Cardiac muscle cell (in vitro differentiated cells and primary cell): ENCODE results near the gene AMMECR1L. TPM values are rescaled to one million over a fixed set of nuclear protein-coding genes. Genes with fewer than 3 reads are reported as not detected.

Source experiments
- DNase-seq, 2 donors: peaks; one replicate each; pipeline versions ENCODE4 v3.0.0 to v3.0.0-alpha.2; 2010 to 2017; ENCODE audit warnings: low read depth in 1 of 2, low spot score in 1 of 2
- H3K27ac ChIP-seq: fragments of 200-600 bp; sonication (generic); 2 replicates; pipeline ENCODE4 v1.5.1; 2016
- H3K27me3 ChIP-seq: fragments of 200-600 bp; sonication (generic); 2 replicates; pipeline ENCODE4 v1.6.0; 2016; ENCODE audit warnings: control low read depth
- H3K36me3 ChIP-seq: fragments of 200-600 bp; sonication (generic); 2 replicates; pipeline ENCODE4 v1.5.1; 2016; ENCODE audit warnings: control low read depth
- H3K4me1 ChIP-seq: fragments of 200-600 bp; sonication (generic); 2 replicates; pipeline ENCODE4 v1.8.1; 2017; ENCODE audit warnings: low read depth, mild to moderate bottlenecking, mixed run types
- H3K4me3 ChIP-seq: fragments of 200-600 bp; sonication (generic); 2 replicates; pipeline ENCODE4 v1.5.1; 2016; ENCODE audit warnings: mild to moderate bottlenecking
- H3K9me3 ChIP-seq: fragments of 200-600 bp; sonication (generic); 2 replicates; pipeline ENCODE4 v1.5.1; 2017; ENCODE audit warnings: low read depth, mild to moderate bottlenecking, control low read depth
- polyA plus RNA-seq: library from polyadenylated mRNA; unstranded; fragments of >200 nt; fragmentation: Nextera tagmentation; extraction: Ambion mirVana; gene quantifications from 2 replicates; pipeline ENCODE4 v1.2.1, GENCODE V29; 2016
- total RNA-seq: library from RNA; depleted of rRNA; stranded (reverse); fragments of >200 nt; gene quantifications from 2 replicates; pipeline ENCODE4 v1.2.3, GENCODE V29; 2016
- TF ChIP-seq, protein P1 (sequence below): IDR thresholded peaks from 2 replicates; pipeline ENCODE4 v1.5.1; 2012; ENCODE audit warnings: low read depth, mild to moderate bottlenecking, low read length

The AMMECR1L gene
- total and polyA plus RNA-seq, 2 experiments from 2014 or later, result 6.6 to 10.3 TPM

DNA sequence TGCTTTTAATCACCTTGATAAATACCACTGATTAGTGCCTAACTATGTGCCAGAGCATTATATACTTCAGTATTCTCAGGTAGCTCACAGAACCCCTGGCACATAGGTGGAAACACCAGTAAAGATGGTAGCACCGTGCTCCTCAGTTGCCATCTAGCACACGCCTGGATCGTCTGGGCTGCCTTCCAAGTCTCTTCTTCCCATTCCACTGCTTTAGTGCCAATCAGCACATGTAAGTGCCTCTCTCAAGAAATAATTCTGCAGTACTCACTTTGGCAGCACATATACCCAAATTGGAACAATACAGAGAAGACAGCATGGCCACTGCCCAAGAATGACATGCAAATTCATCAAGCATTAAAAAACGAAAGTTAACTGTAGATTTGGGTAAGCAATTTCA is 40.8 kb downstream of the AMMECR1L start:
- Histone ChIP-seq H3K36me3 (peaks cover 29% of the 10 kb centered on the region), H3K27ac (no peak overlapping the region), H3K27me3 (no peaks in the 10 kb centered on the region), H3K4me3 (no peak overlapping the region), H3K9me3 (no peaks in the 10 kb centered on the region), H3K4me1 (no peaks in the 10 kb centered on the region)
- DNase-seq, result no peak
- TF ChIP-seq, protein P1, sequence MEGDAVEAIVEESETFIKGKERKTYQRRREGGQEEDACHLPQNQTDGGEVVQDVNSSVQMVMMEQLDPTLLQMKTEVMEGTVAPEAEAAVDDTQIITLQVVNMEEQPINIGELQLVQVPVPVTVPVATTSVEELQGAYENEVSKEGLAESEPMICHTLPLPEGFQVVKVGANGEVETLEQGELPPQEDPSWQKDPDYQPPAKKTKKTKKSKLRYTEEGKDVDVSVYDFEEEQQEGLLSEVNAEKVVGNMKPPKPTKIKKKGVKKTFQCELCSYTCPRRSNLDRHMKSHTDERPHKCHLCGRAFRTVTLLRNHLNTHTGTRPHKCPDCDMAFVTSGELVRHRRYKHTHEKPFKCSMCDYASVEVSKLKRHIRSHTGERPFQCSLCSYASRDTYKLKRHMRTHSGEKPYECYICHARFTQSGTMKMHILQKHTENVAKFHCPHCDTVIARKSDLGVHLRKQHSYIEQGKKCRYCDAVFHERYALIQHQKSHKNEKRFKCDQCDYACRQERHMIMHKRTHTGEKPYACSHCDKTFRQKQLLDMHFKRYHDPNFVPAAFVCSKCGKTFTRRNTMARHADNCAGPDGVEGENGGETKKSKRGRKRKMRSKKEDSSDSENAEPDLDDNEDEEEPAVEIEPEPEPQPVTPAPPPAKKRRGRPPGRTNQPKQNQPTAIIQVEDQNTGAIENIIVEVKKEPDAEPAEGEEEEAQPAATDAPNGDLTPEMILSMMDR, result no peak

DNA sequence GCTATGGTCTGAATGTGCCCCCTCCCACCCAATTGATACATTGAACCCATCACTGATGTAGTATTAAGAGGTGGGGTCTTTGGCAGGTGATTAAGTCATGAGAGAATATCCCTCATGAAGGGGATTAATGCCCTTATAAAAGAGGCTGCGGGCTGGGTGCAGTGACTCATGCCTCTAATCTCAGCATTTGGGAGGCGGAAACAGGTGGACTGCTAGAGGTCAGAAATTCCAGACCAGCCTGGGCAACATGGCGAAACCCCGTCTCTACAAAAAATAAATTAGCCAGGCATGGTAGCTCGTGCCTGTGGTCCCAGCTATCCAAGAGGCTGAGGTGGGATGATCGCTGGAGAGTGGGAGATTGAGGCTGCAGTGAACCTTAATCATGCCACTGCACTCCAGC is 42.1 kb downstream of the AMMECR1L start:
- Histone ChIP-seq H3K9me3 (no peaks in the 10 kb centered on the region), H3K4me1 (no peaks in the 10 kb centered on the region), H3K4me3 (no peak overlapping the region), H3K27ac (no peak overlapping the region), H3K27me3 (no peaks in the 10 kb centered on the region), H3K36me3 (peaks cover 18% of the 10 kb centered on the region)
- TF ChIP-seq, protein P1, result no peak
- no peak for DNase-seq

DNA sequence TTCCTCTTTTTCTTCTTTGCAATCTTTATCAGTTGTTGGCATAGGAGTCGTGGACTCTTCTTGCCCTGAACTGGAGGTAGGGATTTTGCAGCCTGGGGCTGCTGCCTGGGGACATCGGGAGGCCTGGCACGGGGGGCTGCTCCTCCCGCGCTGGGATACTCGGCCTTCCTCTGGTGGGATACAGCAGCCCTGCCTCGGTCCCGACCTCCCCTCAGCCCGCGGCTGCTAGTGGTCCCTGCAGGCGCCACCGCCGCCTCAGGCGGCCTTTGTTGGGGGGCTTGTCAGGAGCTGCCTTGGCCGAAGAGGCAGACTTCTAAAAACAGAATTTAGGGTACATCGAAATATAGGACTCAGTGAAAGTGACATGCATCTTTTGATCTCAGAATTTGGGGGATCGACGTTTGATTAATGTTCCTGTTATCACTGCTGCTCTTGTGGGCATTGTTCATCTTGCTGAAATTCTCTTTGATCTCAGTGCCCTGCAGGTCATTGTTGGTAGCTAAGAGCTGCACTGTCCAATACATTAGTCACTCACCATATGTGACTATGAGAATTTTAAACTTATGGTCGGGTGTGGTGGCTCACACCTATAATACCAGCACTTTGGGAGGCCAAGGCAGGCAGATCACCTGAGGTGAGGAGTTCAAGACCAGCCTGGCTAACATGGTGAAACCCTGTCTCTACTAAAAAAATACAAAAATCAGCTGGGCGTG is 44.1 kb downstream of the AMMECR1L start:
- Histone ChIP-seq H3K9me3 (no peaks in the 10 kb centered on the region), H3K36me3 (peaks cover 7% of the 10 kb centered on the region), H3K27me3 (no peaks in the 10 kb centered on the region), H3K4me1 (no peaks in the 10 kb centered on the region), H3K4me3 (no peak overlapping the region), H3K27ac (no peak overlapping the region)
- TF ChIP-seq, protein P1, result no peak
- no peak for DNase-seq

DNA sequence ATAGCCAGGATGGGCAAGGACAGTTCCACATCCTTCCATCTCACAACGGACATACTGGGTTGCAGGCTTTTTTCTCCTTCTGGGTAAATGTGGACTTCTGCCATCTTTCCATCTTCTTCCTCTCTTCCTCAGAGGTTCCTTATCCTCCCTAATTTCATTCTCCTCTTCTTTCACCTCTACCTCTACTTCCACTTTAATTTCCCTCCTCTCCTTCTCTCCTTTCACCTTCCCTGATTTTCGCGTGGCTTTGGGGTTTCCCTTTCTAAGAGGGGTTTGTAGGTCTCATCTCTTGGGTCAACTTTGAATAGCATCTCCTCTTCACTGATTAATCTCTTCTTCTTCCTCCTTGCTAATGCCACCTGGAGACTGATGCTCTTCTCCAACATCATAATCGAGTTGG is 44.9 kb downstream of the AMMECR1L start:
- Histone ChIP-seq H3K27me3 (no peaks in the 10 kb centered on the region), H3K4me3 (no peak overlapping the region), H3K27ac (no peak overlapping the region), H3K36me3 (peaks cover 3% of the 10 kb centered on the region), H3K9me3 (no peaks in the 10 kb centered on the region), H3K4me1 (no peaks in the 10 kb centered on the region)
- TF ChIP-seq, protein P1, result no peak
- no peak for DNase-seq

DNA sequence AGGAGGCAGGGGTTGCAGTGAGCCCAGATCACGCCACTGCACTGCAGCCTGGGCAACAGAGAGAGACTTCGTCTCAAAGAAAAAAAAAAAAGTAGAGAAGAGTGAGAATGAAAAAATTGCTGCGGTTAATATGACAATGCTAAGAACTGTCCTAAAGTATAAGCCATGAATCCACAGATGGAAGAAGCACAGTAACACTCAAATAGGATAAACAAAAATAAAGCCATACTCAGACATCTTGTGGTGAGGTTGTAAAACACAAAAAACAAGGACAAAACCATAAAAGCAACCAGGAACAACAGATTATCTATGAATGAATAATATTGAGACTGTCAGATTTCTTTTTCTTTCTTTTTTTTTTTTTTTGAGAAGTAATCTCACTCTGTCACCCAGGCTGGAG is 50.8 kb downstream of the AMMECR1L start:
- H3K4me1 ChIP-seq, result no peaks in the 10 kb centered on the region
- no peaks in the 10 kb centered on the region for H3K27me3 ChIP-seq
- H3K4me3 ChIP-seq, result no peak overlapping the region
- DNase-seq, result no peak
- TF ChIP-seq, protein P1, result no peak
- no peak overlapping the region for H3K27ac ChIP-seq
- no peaks in the 10 kb centered on the region for H3K36me3 ChIP-seq
- H3K9me3 ChIP-seq, result no peaks in the 10 kb centered on the region
